MG63 (cell line): ENCODE data around the gene NRG4. TPM values are rescaled to one million over a fixed set of nuclear protein-coding genes. Genes with fewer than 3 reads are reported as not detected.
"Not testable (repeated sequence)": the region's sequence is repeated elsewhere in the genome, so short reads cannot be mapped to it uniquely, and the experiment has no call there.

Experiments used
- DNase-seq: peaks from one replicate; pipeline ENCODE4 v3.0.0-alpha.2; 2020
- H3K27me3 ChIP-seq: fragments of 250-450 bp; sonication (Bioruptor Pico); 2 replicates; pipeline ENCODE4 v1.5.1; 2020; ENCODE audit warnings: mild to moderate bottlenecking, moderate library complexity
- H3K36me3 ChIP-seq: fragments of 250-450 bp; sonication (Bioruptor Pico); 2 replicates; pipeline ENCODE4 v1.5.1; 2020; ENCODE audit warnings: mild to moderate bottlenecking, moderate library complexity
- H3K4me3 ChIP-seq: fragments of 250-450 bp; sonication (Bioruptor Pico); 2 replicates; pipeline ENCODE4 v1.5.1; 2020; ENCODE audit warnings: mild to moderate bottlenecking, moderate library complexity
- H3K9me3 ChIP-seq: fragments of 250-450 bp; sonication (Bioruptor Pico); 2 replicates; pipeline ENCODE4 v1.5.1; 2020; ENCODE audit warnings: mild to moderate bottlenecking, moderate library complexity
- total RNA-seq: library from RNA; depleted of rRNA; stranded (reverse); fragments of >200 nt; shearing (Covaris generic); gene quantifications from 2 replicates; pipeline ENCODE4 v1.2.3, GENCODE V29; 2014; ENCODE audit warnings: low replicate concordance

NRG4 gene
- total RNA-seq, 1 experiment from 2014 or later, result 1.1 TPM

- DNase-seq, H3K27me3 ChIP-seq, H3K36me3 ChIP-seq, H3K9me3 ChIP-seq, H3K4me3 ChIP-seq: not testable (repeated sequence)
Observed at GRCh38 chr15:76013470-76013869, 1.2 kb upstream of the NRG4 start.

DNA sequence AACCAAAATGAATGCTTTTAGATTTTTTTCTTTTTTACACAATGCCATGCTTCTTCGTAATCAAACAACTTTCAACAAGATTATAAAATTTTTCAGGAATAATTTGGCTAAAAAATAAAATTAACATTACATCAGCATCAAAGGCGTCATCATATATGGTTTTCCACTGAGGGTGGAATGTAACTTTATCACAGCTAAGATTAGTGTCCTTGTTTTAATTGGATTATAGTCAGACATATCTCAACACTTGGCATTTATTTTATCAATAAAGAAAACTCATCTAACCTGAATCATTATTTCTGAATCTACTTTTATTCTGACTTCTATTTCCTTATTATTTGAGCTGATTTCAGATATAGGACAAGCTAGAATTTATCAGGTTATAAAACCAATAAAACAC is 1.6 kb downstream of the NRG4 start:
- Histone ChIP-seq H3K27me3 (0 out of 2 replicates have a peak, but pooled peaks cover 2% of the 10 kb centered on the region), H3K4me3 (no peak overlapping the region), H3K36me3 (no peaks in the 10 kb centered on the region), H3K9me3 (no peaks in the 10 kb centered on the region)
- DNase-seq, result no peak

DNA sequence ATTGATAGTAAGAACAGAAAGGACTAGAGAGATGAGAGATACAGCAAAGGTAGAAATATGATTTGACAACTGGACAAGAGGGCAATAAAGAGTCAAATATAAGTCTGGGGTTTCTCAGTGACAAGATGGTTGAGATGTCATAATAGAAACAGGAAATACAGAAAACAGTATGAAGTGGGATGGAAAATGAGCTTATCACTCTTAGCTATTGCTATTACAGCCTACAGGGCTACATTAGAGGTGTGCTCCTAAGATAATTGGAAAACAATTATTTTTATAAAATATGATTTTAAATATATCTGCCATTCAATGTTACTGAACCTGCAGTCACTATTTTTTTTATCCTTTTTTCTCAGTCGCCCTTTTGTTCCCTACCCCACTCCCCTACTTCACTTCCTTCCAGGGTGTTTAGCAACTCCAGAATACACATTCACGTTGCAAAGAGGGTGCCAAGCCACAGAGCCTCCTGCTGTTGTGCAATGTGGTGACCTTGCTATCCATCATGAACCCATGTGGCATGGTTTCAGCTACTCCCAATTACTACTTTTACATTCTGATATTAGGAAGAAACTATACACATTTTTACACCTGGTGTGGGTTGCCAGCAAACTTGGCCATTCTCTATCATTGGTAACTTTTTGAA is 6.0 kb downstream of the NRG4 start:
- Histone ChIP-seq H3K36me3 (no peaks in the 10 kb centered on the region), H3K4me3 (no peak overlapping the region), H3K27me3 (0 out of 2 replicates have a peak, but pooled peaks cover 2% of the 10 kb centered on the region), H3K9me3 (peaks cover 8% of the 10 kb centered on the region)
- peak; percentile 13 for DNase-seq

DNA sequence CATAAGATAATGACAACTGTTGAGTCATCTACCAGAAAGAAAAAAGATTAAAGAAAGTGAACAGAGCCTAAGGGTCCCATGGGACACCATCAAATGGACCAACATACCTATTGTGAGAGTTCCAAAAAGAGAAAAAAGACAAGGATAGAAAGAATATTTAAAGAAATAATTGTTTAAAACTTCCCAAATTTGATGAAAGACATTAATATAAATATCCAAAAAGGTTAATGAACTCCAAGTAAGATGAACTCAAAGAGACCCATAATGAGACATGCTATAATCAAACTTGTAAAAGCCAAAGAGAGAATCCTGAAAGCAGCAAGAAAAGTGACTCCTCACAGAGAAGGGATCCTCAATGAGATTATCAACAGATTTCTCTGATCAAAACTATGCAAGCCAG is 8.9 kb downstream of the NRG4 start:
- Histone ChIP-seq H3K36me3 (no peaks in the 10 kb centered on the region), H3K9me3 (peaks cover 8% of the 10 kb centered on the region), H3K27me3 (no peaks in the 10 kb centered on the region), H3K4me3 (no peak overlapping the region)
- DNase-seq, result no peak

- Histone ChIP-seq H3K4me3 (no peak overlapping the region), H3K27me3 (no peaks in the 10 kb centered on the region), H3K36me3 (no peaks in the 10 kb centered on the region), H3K9me3 (peaks cover 10% of the 10 kb centered on the region)
- DNase-seq, result no peak
Observed at GRCh38 chr15:75995611-75996010, 16.6 kb downstream of the NRG4 start.

GRCh38 chr15:75994220-75994619 is 18.0 kb downstream of the NRG4 start:
- H3K4me3 ChIP-seq, result no peak overlapping the region
- no peaks in the 10 kb centered on the region for H3K27me3 ChIP-seq
- no peak for DNase-seq
- H3K9me3 ChIP-seq, result peaks cover 10% of the 10 kb centered on the region
- H3K36me3 ChIP-seq, result no peaks in the 10 kb centered on the region

GRCh38 chr15:75992897-75993296 is 19.3 kb downstream of the NRG4 start:
- Histone ChIP-seq H3K4me3 (no peak overlapping the region), H3K36me3 (no peaks in the 10 kb centered on the region), H3K9me3 (peaks cover 10% of the 10 kb centered on the region), H3K27me3 (no peaks in the 10 kb centered on the region)
- DNase-seq, result no peak

GRCh38 chr15:75989875-75990274 is 22.3 kb downstream of the NRG4 start:
- Histone ChIP-seq H3K4me3 (no peak overlapping the region), H3K36me3 (no peaks in the 10 kb centered on the region), H3K27me3 (no peaks in the 10 kb centered on the region), H3K9me3 (peaks cover 10% of the 10 kb centered on the region)
- DNase-seq, result no peak

- peaks cover 10% of the 10 kb centered on the region for H3K9me3 ChIP-seq
- H3K27me3 ChIP-seq, result no peaks in the 10 kb centered on the region
- DNase-seq, result no peak
- no peak overlapping the region for H3K4me3 ChIP-seq
- no peaks in the 10 kb centered on the region for H3K36me3 ChIP-seq
Observed at GRCh38 chr15:75989045-75989444, 23.2 kb downstream of the NRG4 start.

DNA sequence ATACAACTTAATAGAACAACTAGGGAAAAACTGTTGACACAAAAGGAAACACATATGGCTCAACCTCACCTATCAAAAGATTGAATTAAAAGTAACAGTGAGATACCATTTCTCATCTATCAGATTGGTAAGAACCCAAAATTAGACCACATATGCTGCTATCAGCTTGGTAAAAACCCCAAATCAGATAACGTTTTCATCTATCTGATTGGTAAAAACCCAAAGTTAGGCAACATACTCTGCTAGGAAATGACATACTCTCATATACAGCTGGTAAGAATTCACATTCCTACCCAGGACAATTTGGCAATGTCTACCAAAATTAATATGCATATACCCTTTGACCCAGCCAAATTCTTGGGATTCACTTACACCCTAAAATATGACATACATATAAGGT is 26.3 kb downstream of the NRG4 start:
- DNase-seq, result no peak
- H3K36me3 ChIP-seq, result no peaks in the 10 kb centered on the region

GRCh38 chr15:75984706-75985105 is 27.5 kb downstream of the NRG4 start:
- not testable (repeated sequence) for H3K4me3 ChIP-seq, H3K9me3 ChIP-seq, H3K36me3 ChIP-seq, DNase-seq, H3K27me3 ChIP-seq

More for the DNA sequence above, 26.3 kb downstream of the NRG4 start:
- Histone ChIP-seq H3K27me3 (no peaks in the 10 kb centered on the region), H3K9me3 (no peaks in the 10 kb centered on the region), H3K4me3 (no peak overlapping the region)

GRCh38 chr15:75982468-75982867 is 29.8 kb downstream of the NRG4 start:
- Histone ChIP-seq H3K27me3 (0 out of 2 replicates have a peak, but pooled peaks cover 7% of the 10 kb centered on the region), H3K9me3 (no peaks in the 10 kb centered on the region), H3K4me3 (no peak overlapping the region), H3K36me3 (no peaks in the 10 kb centered on the region)
- no peak for DNase-seq

DNA sequence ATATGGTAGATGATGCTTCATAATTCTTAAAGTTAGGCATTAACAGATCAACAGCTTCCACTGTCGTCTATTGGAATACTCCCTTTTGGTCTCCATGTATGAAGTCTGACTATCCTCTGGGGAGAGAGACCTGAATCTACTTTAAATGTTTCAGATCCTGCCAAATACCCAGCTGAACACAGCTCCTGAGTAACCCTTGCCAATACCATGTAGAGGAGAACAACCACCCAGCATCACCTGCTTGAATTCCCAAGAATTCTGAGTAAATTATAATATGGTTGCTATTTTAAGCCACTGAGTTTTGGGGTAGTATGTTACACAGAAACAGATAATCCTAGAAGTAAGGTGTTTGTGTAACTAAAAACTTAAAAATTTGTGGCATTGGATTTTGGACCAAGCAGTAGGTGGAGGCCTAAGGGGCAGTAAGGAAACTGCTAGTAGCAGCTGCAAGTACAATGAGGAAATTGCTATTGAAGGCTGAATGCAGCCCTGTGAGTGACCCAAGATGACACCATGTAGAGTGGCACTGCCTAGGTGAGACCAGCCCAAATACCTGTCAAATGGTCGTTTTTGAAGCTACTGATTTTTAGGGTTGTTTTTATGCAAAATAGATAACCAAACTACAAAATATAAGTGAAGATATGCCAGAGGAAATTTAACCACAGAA is 30.9 kb downstream of the NRG4 start:
- Histone ChIP-seq H3K27me3 (0 out of 2 replicates have a peak, but pooled peaks cover 7% of the 10 kb centered on the region), H3K4me3 (no peak overlapping the region), H3K9me3 (no peaks in the 10 kb centered on the region), H3K36me3 (no peaks in the 10 kb centered on the region)
- DNase-seq, result no peak

DNA sequence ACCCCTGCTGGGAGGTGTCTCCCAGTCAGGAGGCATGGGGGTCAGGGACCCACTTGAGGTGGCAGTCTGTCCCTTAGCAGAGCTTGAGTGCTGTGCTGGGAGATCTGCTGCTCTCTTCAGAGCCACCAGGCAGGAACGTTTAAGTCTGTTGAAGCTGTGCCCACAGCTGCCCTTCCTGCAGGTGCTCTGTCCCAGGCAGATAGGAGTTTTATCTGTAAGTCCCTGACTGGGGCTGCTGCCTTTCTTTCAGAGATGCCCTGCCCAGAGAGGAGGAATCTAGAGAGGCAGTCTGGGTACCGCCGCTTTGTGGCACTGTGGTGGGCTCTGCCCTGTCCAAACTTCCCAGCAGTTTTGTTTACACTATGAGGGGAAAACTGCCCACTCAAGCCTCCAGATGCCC is 35.5 kb downstream of the NRG4 start:
- not testable (repeated sequence) for H3K36me3 ChIP-seq, H3K9me3 ChIP-seq, H3K27me3 ChIP-seq, DNase-seq, H3K4me3 ChIP-seq

GRCh38 chr15:75966073-75966472 is 46.2 kb downstream of the NRG4 start:
- Histone ChIP-seq H3K9me3 (no peaks in the 10 kb centered on the region), H3K27me3 (no peaks in the 10 kb centered on the region), H3K4me3 (no peak overlapping the region), H3K36me3 (no peaks in the 10 kb centered on the region)
- no peak for DNase-seq

DNA sequence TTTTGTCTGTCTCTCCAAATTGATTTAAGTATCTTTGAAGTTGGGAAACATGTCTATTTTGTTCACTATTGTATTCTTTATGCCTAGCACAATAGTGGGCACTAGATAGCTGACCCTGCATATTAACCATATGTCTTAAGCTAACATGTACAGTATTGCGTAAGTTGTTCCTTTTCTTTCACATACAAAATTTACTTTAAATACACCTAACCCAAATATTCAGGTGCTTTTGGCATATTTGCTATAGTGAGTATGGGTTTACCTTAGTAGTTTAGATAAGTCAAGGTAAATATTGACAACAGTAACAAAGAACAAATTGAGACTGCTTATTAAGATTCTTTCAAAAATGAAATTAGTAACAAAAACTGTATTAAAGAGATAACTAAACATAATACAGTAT is 50.9 kb downstream of the NRG4 start:
- no peak overlapping the region for H3K4me3 ChIP-seq
- no peaks in the 10 kb centered on the region for H3K36me3 ChIP-seq
- DNase-seq, result no peak
- H3K27me3 ChIP-seq, result no peaks in the 10 kb centered on the region; the same call in 1 of the 2 replicates
- no peaks in the 10 kb centered on the region for H3K9me3 ChIP-seq

- Histone ChIP-seq H3K9me3 (no peaks in the 10 kb centered on the region), H3K27me3 (peaks cover 7% of the 10 kb centered on the region), H3K36me3 (no peaks in the 10 kb centered on the region), H3K4me3 (no peak overlapping the region)
- no peak for DNase-seq
Observed at GRCh38 chr15:75955720-75956119, 56.5 kb downstream of the NRG4 start.

DNA sequence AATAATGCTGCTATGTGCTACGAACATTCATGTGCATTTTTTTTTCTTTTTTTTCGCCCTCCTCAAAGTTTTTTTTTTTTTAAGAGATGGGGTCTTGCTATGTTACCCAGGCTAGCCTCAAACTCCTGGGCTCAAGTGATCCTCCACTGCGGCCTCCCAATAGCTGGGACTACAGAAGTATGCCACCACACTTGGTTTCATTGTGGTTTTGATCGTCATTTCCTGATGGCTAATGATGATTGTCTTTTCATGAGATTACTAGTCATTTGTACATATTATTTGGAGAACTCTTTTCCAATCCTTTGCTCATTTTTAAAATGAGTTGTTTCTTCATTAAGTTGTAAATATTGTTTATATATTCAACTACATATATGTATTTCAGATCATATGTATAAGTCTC is 59.7 kb downstream of the NRG4 start:
- Histone ChIP-seq H3K4me3 (no peak overlapping the region), H3K36me3 (no peaks in the 10 kb centered on the region), H3K9me3 (no peaks in the 10 kb centered on the region), H3K27me3 (peaks cover 7% of the 10 kb centered on the region)
- no peak for DNase-seq
